GM12891 (cell line): ENCODE data around the gene ZFHX3.

ENCODE experiments used
- DNase-seq: peaks from one replicate; pipeline ENCODE4 v3.0.0; 2011; ENCODE audit warnings: low spot score; ENCODE audit not compliant: insufficient read length
- FAIRE-seq: peaks from 2 replicates; lab custom pipeline; 2011; peaks lifted over from hg19 to GRCh38; lab: Jason Lieb, UNC
- PAX5 ChIP-seq: IDR thresholded peaks from 2 replicates; pipeline ENCODE4 v1.6.1; 2011; ENCODE audit warnings: low read length, moderate library complexity, mild to moderate bottlenecking; ENCODE audit not compliant: insufficient read depth, severe bottlenecking
- POLR2A ChIP-seq: IDR thresholded peaks from 2 replicates; pipeline ENCODE4 v1.6.1; 2011; ENCODE audit warnings: low read depth, low read length, control low read depth
- POLR2AphosphoS5 ChIP-seq: IDR thresholded peaks from 2 replicates; pipeline ENCODE4 v1.6.1; 2011; ENCODE audit warnings: low read depth, low read length, control low read depth
- POU2F2 ChIP-seq: IDR thresholded peaks from 2 replicates; pipeline ENCODE4 v1.6.1; 2011; ENCODE audit warnings: low read depth, mild to moderate bottlenecking, control low read depth, low read length, moderate library complexity
- SPI1 ChIP-seq: IDR thresholded peaks from 2 replicates; pipeline ENCODE4 v1.6.1; 2011; ENCODE audit warnings: low read depth, low read length, control low read depth
- TAF1 ChIP-seq: IDR thresholded peaks from 2 replicates; pipeline ENCODE4 v1.6.1; 2011; ENCODE audit warnings: low read depth, low read length, control low read depth

ZFHX3 gene

GRCh38 chr16:72797621-72798020 lies 250.3 kb downstream of the ZFHX3 start:
- no peak for FAIRE-seq
- TF ChIP-seq PAX5: no peak
- TF ChIP-seq TAF1: no peak
- no peak for TF ChIP-seq POU2F2
- TF ChIP-seq SPI1: no peak
- no peak for TF ChIP-seq POLR2AphosphoS5
- no peak for TF ChIP-seq POLR2A
- no peak for DNase-seq

GRCh38 chr16:72796222-72796621 lies 251.7 kb downstream of the ZFHX3 start:
- DNase-seq (no peak), FAIRE-seq (no peak)
- TF ChIP-seq POLR2AphosphoS5 (no peak), SPI1 (no peak), POU2F2 (no peak)

- DNase-seq: no peak
- no peak for FAIRE-seq
- TF ChIP-seq TAF1 (no peak), POLR2A (no peak), POLR2AphosphoS5 (no peak), PAX5 (no peak), POU2F2 (no peak), SPI1 (no peak)
These were observed 252.9 kb downstream of the ZFHX3 start for GRCh38 chr16:72794986-72795385.

- FAIRE-seq (no peak), DNase-seq (no peak)
- TF ChIP-seq SPI1: no peak
- no peak for TF ChIP-seq POLR2A
- TF ChIP-seq PAX5: no peak
- TF ChIP-seq TAF1: no peak
- TF ChIP-seq POLR2AphosphoS5: no peak
- no peak for TF ChIP-seq POU2F2
These were observed 253.6 kb downstream of the ZFHX3 start for GRCh38 chr16:72794319-72794718.

- TF ChIP-seq PAX5 (no peak), TAF1 (no peak), POLR2AphosphoS5 (no peak), POU2F2 (no peak), POLR2A (no peak), SPI1 (no peak)
- no peak for FAIRE-seq
- no peak for DNase-seq
These were observed 254.2 kb downstream of the ZFHX3 start for GRCh38 chr16:72793716-72794115.

- TF ChIP-seq POU2F2: no peak
- TF ChIP-seq TAF1: no peak
- TF ChIP-seq POLR2A: no peak
- no peak for TF ChIP-seq PAX5
- no peak for FAIRE-seq
These were observed 254.9 kb downstream of the ZFHX3 start for GRCh38 chr16:72793017-72793416.

GRCh38 chr16:72791786-72792185 lies 256.1 kb downstream of the ZFHX3 start:
- TF ChIP-seq SPI1 (no peak), PAX5 (no peak), POU2F2 (no peak), POLR2A (no peak), TAF1 (no peak), POLR2AphosphoS5 (no peak)
- FAIRE-seq (no peak), DNase-seq (no peak)

More at GRCh38 chr16:72793017-72793416, 254.9 kb downstream of the ZFHX3 start:
- no peak for DNase-seq

- TF ChIP-seq POLR2AphosphoS5 (no peak), POLR2A (no peak), TAF1 (no peak), POU2F2 (no peak), PAX5 (no peak)
- DNase-seq (no peak), FAIRE-seq (no peak)
These were observed 258.0 kb downstream of the ZFHX3 start for GRCh38 chr16:72789921-72790320.

- TF ChIP-seq TAF1 (no peak), POLR2AphosphoS5 (no peak), PAX5 (no peak), POU2F2 (no peak), POLR2A (no peak), SPI1 (no peak)
- DNase-seq (no peak), FAIRE-seq (no peak)
These were observed 258.5 kb downstream of the ZFHX3 start for GRCh38 chr16:72789465-72789864.

- DNase-seq (no peak), FAIRE-seq (no peak)
- TF ChIP-seq POLR2A: no peak
- no peak for TF ChIP-seq POU2F2
- no peak for TF ChIP-seq SPI1
- TF ChIP-seq POLR2AphosphoS5: no peak
- no peak for TF ChIP-seq PAX5
- TF ChIP-seq TAF1: no peak
These were observed 259.6 kb downstream of the ZFHX3 start for GRCh38 chr16:72788269-72788809.
